ENCODE data around the gene RHOV.

DNA sequence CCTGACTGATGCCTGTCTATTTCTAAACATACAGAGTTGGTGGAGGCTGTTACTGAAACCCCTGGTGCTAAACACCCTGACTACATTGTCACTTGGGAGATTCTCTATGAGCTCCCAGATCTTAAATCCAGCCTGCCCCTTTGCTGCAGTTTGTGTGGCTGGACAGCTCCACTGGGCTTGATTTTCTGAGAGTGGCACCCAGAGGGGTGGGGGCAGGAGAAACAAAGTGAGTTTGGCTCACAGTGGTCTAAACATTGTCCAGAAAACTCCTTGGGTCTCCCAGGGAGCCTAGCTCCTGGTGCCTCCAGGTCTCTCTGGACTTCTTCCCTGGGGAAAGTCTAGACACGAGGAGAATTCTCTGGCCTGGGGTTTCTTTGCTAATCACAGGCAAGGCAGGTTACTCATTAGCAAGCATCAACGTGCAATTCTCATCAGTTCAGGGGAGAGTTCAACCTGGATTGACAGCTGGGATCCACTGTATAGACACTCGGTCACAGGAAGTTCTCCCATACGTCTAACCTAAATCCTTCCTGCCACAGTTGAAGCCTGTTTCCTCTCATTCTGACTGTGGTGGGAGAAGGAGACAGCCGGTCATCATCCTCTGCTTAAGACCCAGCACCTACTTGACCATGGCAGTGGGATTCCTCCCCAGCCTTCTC, 48.0 kb upstream of the RHOV start:
- TF ChIP-seq POLR2AphosphoS5 (IDR thresholded peaks at IDR 0.05) (no peak), CTCF (IDR thresholded peaks at IDR 0.05) (no peak), POLR2A (IDR thresholded peaks at IDR 0.05) (no peak)

Measured in prostate gland (tissue), 2 donors.